Natural killer cell (primary cell): ENCODE results near the gene INSRR. TPM values are rescaled to one million over a fixed set of nuclear protein-coding genes. Genes with fewer than 3 reads are reported as not detected.
A peak's percentile ranks its signal among the peaks of the same experiment; 100 is the strongest.

Experiments
- ATAC-seq, 3 donors: fragments of 150-1000 bp in 2 of 3; fragments of 200-7000 bp in 1 of 3; cut with Tn5 transposase; 1 replicate in 1 of 3; 2 replicates in 2 of 3; pipeline ENCODE4 v1.10.0; 2021; ENCODE audit warnings: mild to moderate bottlenecking in 2 of 3, moderate library complexity in 2 of 3
- DNase-seq, 2 donors: peaks; one replicate each; pipeline versions ENCODE4 v3.0.0 to v3.0.0-alpha.2; 2013 to 2021; ENCODE audit warnings: mixed read lengths in 1 of 2
- H3K27ac ChIP-seq: one replicate; pipeline ENCODE4 v1.5.1; 2013; ENCODE audit warnings: mild to moderate bottlenecking, low read length
- H3K27me3 ChIP-seq: one replicate; pipeline ENCODE4 v1.6.1; 2013; ENCODE audit warnings: low read length; ENCODE audit not compliant: control insufficient read depth, insufficient read depth
- H3K36me3 ChIP-seq: one replicate; pipeline ENCODE4 v1.6.1; 2013; ENCODE audit warnings: low read length; ENCODE audit not compliant: control insufficient read depth, insufficient read depth
- H3K4me1 ChIP-seq: one replicate; pipeline ENCODE4 v1.6.1; 2013; ENCODE audit warnings: low read length; ENCODE audit not compliant: control insufficient read depth, insufficient read depth
- H3K4me3 ChIP-seq: one replicate; pipeline ENCODE4 v1.5.1; 2013; ENCODE audit warnings: low read length
- H3K9me3 ChIP-seq: one replicate; pipeline ENCODE4 v1.6.1; 2013; ENCODE audit warnings: low read length; ENCODE audit not compliant: control insufficient read depth, insufficient read depth
- H3K27ac Mint-ChIP-seq, 2 donors: one replicate each; pipeline ENCODE4 v1.8.0; 2022; ENCODE audit warnings: mild to moderate bottlenecking in 2 of 2, mixed read lengths in 2 of 2, moderate library complexity in 1 of 2
- H3K27me3 Mint-ChIP-seq, 2 donors: one replicate each; pipeline ENCODE4 v1.8.0; 2022; ENCODE audit warnings: low read depth in 2 of 2, mixed read lengths in 2 of 2
- H3K36me3 Mint-ChIP-seq: one replicate; pipeline ENCODE4 v1.8.0; 2022; ENCODE audit warnings: mixed read lengths
- H3K4me1 Mint-ChIP-seq, 2 donors: one replicate each; pipeline ENCODE4 v1.8.0; 2022; ENCODE audit warnings: mixed read lengths in 2 of 2
- H3K4me3 Mint-ChIP-seq: one replicate; pipeline ENCODE4 v1.8.0; 2022; ENCODE audit warnings: mild to moderate bottlenecking, moderate library complexity, mixed read lengths
- H3K9me3 Mint-ChIP-seq, 2 donors: one replicate each; pipeline ENCODE4 v1.8.0; 2022; ENCODE audit warnings: mixed read lengths in 2 of 2
- CTCF ChIP-seq: fragments of 200-600 bp; IDR thresholded peaks from one replicate; pipeline ENCODE4 v1.8.0; 2022; ENCODE audit warnings: antibody characterized with exemption
- WGBS: methylation state at CpG from one replicate; pipeline ENCODE4 v1.1.7; 2013; ENCODE audit warnings: missing lambda C conversion rate; ENCODE audit not compliant: insufficient coverage; 5-methylcytosine and 5-hydroxymethylcytosine counted together
- intact Hi-C: fragments of 100-400 bp; cut with micrococcal nuclease; formaldehyde crosslinking; loops from one replicate; pipeline ENCODE4 v1.14.2; 2022
- total RNA-seq, 4 donors: library from RNA; stranded (reverse); fragments of 120-200 nt in 1 of 4; gene quantifications; one replicate each; pipeline versions ENCODE4 v1.2.3 to v1.2.4, GENCODE V29; 2013 to 2022

The INSRR gene
- total RNA-seq, 3 donors from 2014 or later (not counting 1 experiment from before 2014, with no cell fraction given): 0.10 to 0.18 (median 0.14) TPM

- Histone ChIP-seq H3K27me3 (no peaks in the 10 kb centered on the region), H3K36me3 (peaks cover 37% of the 10 kb centered on the region), H3K4me1 (peaks cover 83% of the 10 kb centered on the region), H3K9me3 (no peaks in the 10 kb centered on the region), H3K4me3 (peak overlapping the region; percentile 76), H3K27ac (peak overlapping the region; percentile 99)
- Mint-ChIP-seq H3K9me3 (no peaks in the 10 kb centered on the region), H3K27ac (peak overlapping the region; percentile 98), H3K4me3 (peak overlapping the region; percentile 96), H3K27me3 (no peaks in the 10 kb centered on the region), H3K36me3 (peaks cover 20% of the 10 kb centered on the region), H3K4me1 (peaks cover 76 to 91% of the 10 kb centered on the region in 2 donors)
- 11% methylated on average over 60 of the region's 60 CpGs for WGBS
- peak; percentile 62 for TF ChIP-seq CTCF
- intact Hi-C loops: no loop called here
- ATAC-seq (peak; percentile 32 to 56 (median 37)), DNase-seq (peak; percentile 69 to 88)
These were observed 45.0 kb downstream of the INSRR start for GRCh38 chr1:156813750-156814570.

- Mint-ChIP-seq H3K27me3 (no peaks in the 10 kb centered on the region), H3K36me3 (peaks cover 20% of the 10 kb centered on the region), H3K4me1 (peaks cover 79 to 94% of the 10 kb centered on the region in 2 donors), H3K4me3 (peak overlapping the region; percentile 96), H3K9me3 (no peaks in the 10 kb centered on the region), H3K27ac (peak overlapping the region; percentile 98)
- intact Hi-C loops: no loop called here
- H3K4me1 ChIP-seq: peaks cover 89% of the 10 kb centered on the region
- ATAC-seq (no peak), DNase-seq (no peak)
- H3K27ac ChIP-seq: peak overlapping the region; percentile 99
- no peaks in the 10 kb centered on the region for H3K27me3 ChIP-seq
- no peak for TF ChIP-seq CTCF
- H3K9me3 ChIP-seq: no peaks in the 10 kb centered on the region
- H3K4me3 ChIP-seq: peak overlapping the region; percentile 76
- WGBS: 60% methylated on average over 7 of the region's 10 CpGs
- peaks cover 44% of the 10 kb centered on the region for H3K36me3 ChIP-seq
These were observed 45.6 kb downstream of the INSRR start for GRCh38 chr1:156813298-156813697.

DNA sequence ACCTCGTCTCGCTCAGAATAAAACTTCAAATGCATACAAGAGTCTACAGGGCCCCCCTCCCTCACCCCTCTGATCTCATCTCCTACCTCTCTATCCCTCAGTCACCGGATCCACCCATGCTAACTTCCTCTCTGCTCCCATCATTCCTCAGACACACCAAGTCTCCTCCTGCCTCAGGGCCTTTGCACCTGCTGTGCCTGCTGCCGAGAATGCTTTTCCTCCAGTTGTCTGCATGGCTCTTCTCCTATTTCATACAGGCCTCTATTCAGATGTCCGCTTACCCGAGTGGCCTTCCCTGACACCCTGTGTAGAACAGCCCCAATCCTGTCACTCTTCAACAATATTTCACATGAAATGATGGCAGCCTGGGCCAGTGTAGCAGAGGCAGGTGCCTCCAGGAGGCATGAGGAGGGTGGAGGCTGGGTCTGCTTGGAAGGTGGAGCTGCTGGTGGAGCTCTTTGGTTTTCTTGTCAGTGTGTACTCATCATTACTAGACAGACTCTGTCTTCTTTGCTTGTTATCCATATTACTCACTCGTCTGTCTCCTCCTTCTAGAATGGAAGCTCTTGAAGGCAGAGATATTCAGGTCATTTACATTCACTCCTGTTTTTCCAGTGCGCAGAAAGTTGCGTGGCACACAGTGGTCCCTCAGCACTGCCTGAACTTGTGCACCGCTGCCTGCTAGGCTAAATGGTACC is 46.5 kb downstream of the INSRR start:
- WGBS: 97% methylated on average over 10 of the region's 10 CpGs
- Mint-ChIP-seq H3K4me3 (peak overlapping the region; percentile 96), H3K9me3 (no peaks in the 10 kb centered on the region), H3K27me3 (no peaks in the 10 kb centered on the region), H3K36me3 (peaks cover 20% of the 10 kb centered on the region), H3K4me1 (peaks cover 82 to 98% of the 10 kb centered on the region in 2 donors), H3K27ac (peak overlapping the region; percentile 98)
- no peak for TF ChIP-seq CTCF
- Histone ChIP-seq H3K27me3 (no peaks in the 10 kb centered on the region), H3K27ac (peak overlapping the region; percentile 99), H3K4me1 (peaks cover 92% of the 10 kb centered on the region), H3K36me3 (peaks cover 48% of the 10 kb centered on the region), H3K9me3 (no peaks in the 10 kb centered on the region), H3K4me3 (no peak overlapping the region)
- intact Hi-C loops: no loop called here
- DNase-seq (no peak), ATAC-seq (no peak)
